ENCODE measurements around the gene ECE1. TPM values are rescaled to one million over a fixed set of nuclear protein-coding genes. Genes with fewer than 3 reads are reported as not detected.
"Not testable (repeated sequence)": the region's sequence is repeated elsewhere in the genome, so short reads cannot be mapped to it uniquely, and the experiment has no call there.

Gene ECE1
- total RNA-seq, 2 donors from 2014 or later, result 75.4 to 219 TPM

- Mint-ChIP-seq H3K4me1 (no peaks in the 10 kb centered on the region), H3K4me3 (no peak overlapping the region), H3K27ac (no peak overlapping the region), H3K36me3 (ENCODE audit: low read depth) (no peaks in the 10 kb centered on the region), H3K9me3 (no peaks in the 10 kb centered on the region), H3K27me3 (no peaks in the 10 kb centered on the region)
- no peak for ATAC-seq (replicated peaks)
Observed at GRCh38 chr1:21185221-21185731, 105.0 kb downstream of the ECE1 start.

- Mint-ChIP-seq H3K27me3 (no peaks in the 10 kb centered on the region), H3K27ac (no peak overlapping the region), H3K4me3 (no peak overlapping the region), H3K4me1 (no peaks in the 10 kb centered on the region), H3K9me3 (no peaks in the 10 kb centered on the region), H3K36me3 (ENCODE audit: low read depth) (no peaks in the 10 kb centered on the region)
- ATAC-seq (replicated peaks), result no peak
Observed at GRCh38 chr1:21184276-21184675, 106.0 kb downstream of the ECE1 start.

DNA sequence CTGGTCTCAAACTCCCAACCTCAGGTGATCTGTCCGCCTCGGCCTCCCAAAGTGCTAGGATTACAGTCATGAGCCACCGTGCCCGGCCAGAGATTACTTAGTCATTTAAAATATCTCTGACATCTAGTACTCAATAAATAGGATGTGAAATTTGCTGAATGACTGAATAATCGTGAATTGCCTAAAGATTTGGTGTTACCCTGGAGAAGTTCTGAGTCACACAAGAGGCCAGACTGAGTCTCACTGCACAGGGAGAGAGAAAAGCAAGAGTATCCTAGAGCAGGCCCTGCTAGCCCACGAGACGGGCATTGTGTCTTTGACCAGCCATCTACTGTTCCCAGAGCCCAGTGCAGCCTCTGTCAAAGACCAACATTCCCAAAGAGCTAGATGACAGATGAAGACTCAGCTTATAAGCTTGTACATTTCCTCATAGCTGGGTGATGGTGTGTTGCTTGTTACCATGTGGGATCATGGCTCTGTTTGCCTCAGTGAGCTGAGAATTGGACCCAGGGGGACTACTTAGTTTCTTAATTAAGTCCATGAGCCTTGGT is 108.0 kb downstream of the ECE1 start:
- H3K4me1 Mint-ChIP-seq, result no peaks in the 10 kb centered on the region
- no peaks in the 10 kb centered on the region for H3K27me3 Mint-ChIP-seq
- no peak for ATAC-seq (replicated peaks)
- no peak overlapping the region for H3K27ac Mint-ChIP-seq
- H3K9me3 Mint-ChIP-seq, result no peaks in the 10 kb centered on the region
- H3K4me3 Mint-ChIP-seq, result no peak overlapping the region
- no peaks in the 10 kb centered on the region for H3K36me3 Mint-ChIP-seq (ENCODE audit: low read depth)

- not testable (repeated sequence) for ATAC-seq (replicated peaks); H3K27ac Mint-ChIP-seq; H3K9me3 Mint-ChIP-seq; H3K27me3 Mint-ChIP-seq
- H3K4me3 Mint-ChIP-seq, result peak overlapping the region; percentile 78
- peaks cover 12% of the 10 kb centered on the region for H3K36me3 Mint-ChIP-seq (ENCODE audit: low read depth)
- H3K4me1 Mint-ChIP-seq, result peaks cover 14% of the 10 kb centered on the region
Observed at GRCh38 chr1:21178271-21178670, 112.0 kb downstream of the ECE1 start.

DNA sequence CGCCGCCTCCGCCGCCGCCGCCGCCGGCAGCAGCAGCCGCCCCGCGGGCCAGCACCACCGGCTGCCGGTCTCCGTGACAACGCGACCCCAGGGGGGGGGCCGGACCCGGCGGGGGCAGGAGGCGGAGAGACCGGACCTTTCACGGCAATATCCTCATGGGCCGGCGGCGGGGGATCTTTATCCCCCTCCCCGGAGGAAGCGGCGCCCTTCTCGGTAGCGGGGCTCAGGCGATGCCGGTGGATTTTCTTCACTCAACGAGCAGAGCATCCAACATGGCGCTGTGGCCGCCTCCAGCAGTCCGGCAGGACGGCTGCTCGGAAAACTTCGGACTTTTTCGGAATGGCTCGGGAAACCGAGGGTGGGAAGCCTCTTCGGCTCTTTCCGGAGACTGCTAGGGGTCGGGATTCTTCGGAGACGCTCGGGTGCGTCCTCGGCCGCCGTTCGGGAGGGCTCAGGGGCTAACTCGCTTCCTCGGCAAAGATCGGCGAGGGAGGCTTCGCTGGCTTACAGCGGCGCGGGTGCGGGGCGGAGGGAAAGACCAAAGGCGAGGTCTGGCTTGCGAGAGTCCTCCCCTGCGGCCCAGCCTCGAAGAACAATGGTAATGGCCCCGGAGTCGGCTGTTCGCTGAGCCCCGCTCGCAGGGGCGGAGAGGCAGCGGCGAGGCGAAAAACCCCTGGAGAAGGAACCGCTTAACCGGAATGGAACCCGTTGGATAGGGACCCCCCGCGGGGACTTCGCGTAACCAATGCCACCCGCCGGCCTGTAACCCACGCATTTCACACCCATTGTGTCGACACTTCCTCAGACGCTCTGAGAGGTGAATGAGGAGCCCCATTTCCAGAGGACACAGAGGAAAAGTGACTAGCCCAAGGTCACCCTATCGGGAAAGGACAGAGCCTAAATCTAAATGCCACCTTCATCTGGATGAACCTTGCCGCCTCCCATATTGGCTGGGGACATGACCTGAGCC is 113.4 kb downstream of the ECE1 start, which contains the start of gene EIF4G3:
Gene EIF4G3, minus strand, starts transcription at position 312 of the 970 bp plus-strand sequence. CDS start 174,155 bp downstream, outside the sequence.
- Mint-ChIP-seq H3K4me1 (peaks cover 15% of the 10 kb centered on the region), H3K36me3 (ENCODE audit: low read depth) (peaks cover 12% of the 10 kb centered on the region), H3K27ac (peak within 1 kb of the TSS; percentile 91), H3K27me3 (no peaks in the 10 kb centered on the region), H3K4me3 (peak within 1 kb of the TSS; percentile 81), H3K9me3 (no peaks in the 10 kb centered on the region)
- peak; percentile 94 for ATAC-seq (replicated peaks)

GRCh38 chr1:21175670-21176581 is 114.3 kb downstream of the ECE1 start:
- Mint-ChIP-seq H3K9me3 (no peaks in the 10 kb centered on the region), H3K4me3 (peak overlapping the region; percentile 81), H3K27me3 (no peaks in the 10 kb centered on the region), H3K4me1 (peaks cover 19% of the 10 kb centered on the region), H3K27ac (peak overlapping the region; percentile 91), H3K36me3 (ENCODE audit: low read depth) (peaks cover 21% of the 10 kb centered on the region)
- ATAC-seq (replicated peaks), result peak; percentile 12

DNA sequence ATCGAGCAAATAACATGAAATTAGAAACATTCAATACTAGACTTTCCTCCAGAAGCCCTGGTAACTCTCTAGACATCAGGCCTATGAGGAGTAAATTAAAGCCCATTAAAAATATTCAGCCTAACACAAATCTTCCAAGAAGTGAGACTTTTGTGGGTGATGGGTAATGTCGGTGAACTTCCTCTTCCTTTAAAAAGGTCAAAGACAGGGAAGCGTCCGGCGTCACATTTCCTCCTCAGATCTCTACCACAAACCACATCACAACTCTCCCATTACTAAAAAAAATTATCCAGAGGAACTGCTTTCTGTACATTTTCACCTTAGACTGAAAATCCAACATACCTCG is 115.0 kb downstream of the ECE1 start:
- ATAC-seq (replicated peaks), result no peak
- peak overlapping the region; percentile 81 for H3K4me3 Mint-ChIP-seq
- peaks cover 19% of the 10 kb centered on the region for H3K4me1 Mint-ChIP-seq
- H3K27me3 Mint-ChIP-seq, result no peaks in the 10 kb centered on the region
- H3K36me3 Mint-ChIP-seq (ENCODE audit: low read depth), result peaks cover 27% of the 10 kb centered on the region
- no peaks in the 10 kb centered on the region for H3K9me3 Mint-ChIP-seq
- H3K27ac Mint-ChIP-seq, result peak overlapping the region; percentile 91

GRCh38 chr1:21174654-21175323 is 115.5 kb downstream of the ECE1 start:
- Mint-ChIP-seq H3K4me3 (peak overlapping the region; percentile 81), H3K4me1 (peaks cover 19% of the 10 kb centered on the region), H3K27ac (peak overlapping the region; percentile 91), H3K9me3 (no peaks in the 10 kb centered on the region), H3K36me3 (ENCODE audit: low read depth) (peaks cover 29% of the 10 kb centered on the region), H3K27me3 (no peaks in the 10 kb centered on the region)
- no peak for ATAC-seq (replicated peaks)

DNA sequence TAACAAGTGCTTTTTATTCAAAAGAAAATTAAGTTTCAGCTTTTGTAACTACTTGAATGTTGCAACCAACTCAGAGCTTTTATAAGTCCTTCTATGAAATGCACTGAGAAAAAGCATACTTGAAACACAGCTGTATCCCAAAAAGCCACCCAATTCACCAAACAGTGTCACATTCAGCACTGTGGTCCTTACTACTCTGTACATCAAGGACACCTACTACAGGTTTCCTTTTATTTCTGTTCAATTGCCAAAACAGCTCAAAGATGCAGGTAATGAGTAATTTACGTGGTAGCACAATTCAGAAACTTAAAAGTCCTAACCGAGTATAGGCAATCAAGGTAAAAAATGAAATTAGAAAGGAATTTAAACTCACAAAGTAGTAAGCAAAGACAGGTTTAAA is 116.0 kb downstream of the ECE1 start:
- H3K27ac Mint-ChIP-seq, result peak overlapping the region; percentile 91
- peaks cover 29% of the 10 kb centered on the region for H3K36me3 Mint-ChIP-seq (ENCODE audit: low read depth)
- ATAC-seq (replicated peaks), result no peak

GRCh38 chr1:21173096-21173495 is 117.2 kb downstream of the ECE1 start:
- H3K27me3 Mint-ChIP-seq; H3K27ac Mint-ChIP-seq; H3K9me3 Mint-ChIP-seq; H3K4me3 Mint-ChIP-seq; ATAC-seq (replicated peaks): not testable (repeated sequence)
- Mint-ChIP-seq H3K36me3 (ENCODE audit: low read depth) (peaks cover 38% of the 10 kb centered on the region), H3K4me1 (peaks cover 19% of the 10 kb centered on the region)

More for the DNA sequence above, 116.0 kb downstream of the ECE1 start:
- Mint-ChIP-seq H3K4me3 (peak overlapping the region; percentile 81), H3K4me1 (peaks cover 19% of the 10 kb centered on the region), H3K9me3 (no peaks in the 10 kb centered on the region), H3K27me3 (no peaks in the 10 kb centered on the region)

DNA sequence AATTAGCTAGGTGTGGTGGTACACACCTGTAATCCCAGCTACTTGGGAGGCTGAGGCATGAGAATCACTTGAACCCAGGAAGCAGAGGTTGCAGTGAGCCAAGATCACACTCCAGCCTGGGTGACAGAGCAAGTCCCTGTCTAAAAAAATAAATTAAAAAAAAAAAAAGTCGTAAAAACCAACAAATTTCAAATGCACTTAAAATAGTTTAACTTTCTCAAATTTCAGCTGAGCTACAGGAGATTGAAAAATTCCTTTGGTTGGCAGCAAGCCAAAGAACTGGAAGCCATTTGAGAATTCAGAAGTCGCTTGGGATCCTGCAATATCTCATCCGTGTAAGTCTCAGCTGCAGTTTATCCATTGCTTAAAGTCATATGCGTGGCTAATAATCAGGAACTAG is 119.4 kb downstream of the ECE1 start:
- not testable (repeated sequence) for H3K27ac Mint-ChIP-seq; H3K4me3 Mint-ChIP-seq; H3K9me3 Mint-ChIP-seq; ATAC-seq (replicated peaks); H3K27me3 Mint-ChIP-seq
- Mint-ChIP-seq H3K4me1 (peaks cover 21% of the 10 kb centered on the region), H3K36me3 (ENCODE audit: low read depth) (peaks cover 47% of the 10 kb centered on the region)

GRCh38 chr1:21168444-21168843 is 121.8 kb downstream of the ECE1 start:
- Mint-ChIP-seq H3K27ac (no peak overlapping the region), H3K4me1 (peaks cover 11% of the 10 kb centered on the region), H3K4me3 (no peak overlapping the region), H3K9me3 (no peaks in the 10 kb centered on the region), H3K27me3 (no peaks in the 10 kb centered on the region), H3K36me3 (ENCODE audit: low read depth) (peaks cover 47% of the 10 kb centered on the region)
- ATAC-seq (replicated peaks), result no peak

Data from activated T-helper 17 cell treated with anti-CD3 and anti-CD28 coated beads, Interleukin-2, amount 50 U/mL, for 72 hours (primary cell).